ENCODE data around the gene SLC16A4.
"Not testable (repeated sequence)": the region's sequence is repeated elsewhere in the genome, so short reads cannot be mapped to it uniquely, and the experiment has no call there.

SLC16A4 gene

DNA sequence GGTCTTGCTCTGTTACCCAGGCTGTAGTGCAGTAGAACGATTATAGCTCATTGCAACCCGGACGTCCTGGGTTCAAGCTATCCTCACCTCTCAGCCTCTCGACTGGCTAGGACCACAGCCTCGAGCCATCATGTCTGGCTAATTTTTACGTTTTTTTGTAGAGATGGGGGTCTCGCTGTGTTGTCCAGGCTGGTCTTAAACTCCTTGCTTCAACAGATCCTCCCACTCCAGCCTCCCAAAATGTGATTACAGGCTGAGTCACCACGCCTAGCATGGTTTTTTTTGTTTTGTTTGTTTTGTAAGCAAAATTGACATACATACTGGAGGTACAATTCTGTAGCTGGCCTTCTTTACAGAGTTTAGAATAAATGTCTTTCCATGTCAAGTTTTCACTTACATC is 17.7 kb upstream of the SLC16A4 start:
- no peak for DNase-seq (ENCODE audit: low spot score)

DNA sequence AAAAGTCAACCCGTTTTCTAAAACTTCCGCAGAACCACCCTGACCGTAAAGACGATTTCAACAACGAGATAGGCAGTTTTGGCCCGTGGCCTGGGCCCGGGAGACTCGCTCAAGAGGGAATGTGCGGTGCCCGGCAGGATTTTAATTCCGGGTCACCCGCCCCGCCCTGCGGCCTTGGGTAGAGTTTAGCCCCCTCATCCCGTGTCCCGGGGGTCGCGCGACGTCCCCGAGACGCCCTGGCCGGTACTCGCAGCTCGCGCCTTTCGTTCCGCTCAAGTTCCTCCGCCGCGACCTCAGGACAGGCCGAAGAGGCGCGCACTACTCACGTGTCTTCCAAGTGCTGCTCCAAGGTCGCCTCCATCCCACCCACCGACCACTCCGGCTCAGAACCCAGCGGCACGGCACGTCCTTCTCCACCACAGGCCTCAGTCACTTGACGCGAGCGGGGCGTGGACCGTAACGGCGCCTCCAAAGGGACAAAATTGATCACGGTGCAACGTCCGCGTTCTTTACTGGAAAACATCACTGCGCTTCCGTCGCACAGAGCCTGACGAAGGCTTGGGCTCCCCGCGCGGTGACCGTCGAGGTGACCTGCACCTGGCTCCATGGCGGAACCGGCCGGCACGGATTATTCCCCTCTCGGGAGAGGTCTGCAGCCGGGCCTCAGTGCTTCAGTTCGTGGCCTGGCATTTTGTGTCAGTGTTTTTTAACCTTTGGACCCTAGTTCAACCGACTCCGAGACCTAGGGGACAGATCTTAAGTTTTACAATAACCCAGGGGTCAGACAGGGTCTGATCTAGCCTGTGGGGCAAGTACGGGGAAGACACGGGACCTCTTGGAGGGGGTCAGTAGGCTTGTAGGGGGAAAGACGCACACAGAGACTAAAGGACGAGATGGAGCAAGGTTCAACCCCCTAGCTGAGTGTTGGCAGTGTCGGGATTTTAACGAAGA is 16.7 kb upstream of the SLC16A4 start, which contains the start of gene LAMTOR5:
TSS of gene LAMTOR5 (minus strand) at position 435 of the 951 bp plus-strand sequence. CDS start at position 361, 74 bp downstream.
- peak; percentile 93 for DNase-seq (ENCODE audit: low spot score)

DNA sequence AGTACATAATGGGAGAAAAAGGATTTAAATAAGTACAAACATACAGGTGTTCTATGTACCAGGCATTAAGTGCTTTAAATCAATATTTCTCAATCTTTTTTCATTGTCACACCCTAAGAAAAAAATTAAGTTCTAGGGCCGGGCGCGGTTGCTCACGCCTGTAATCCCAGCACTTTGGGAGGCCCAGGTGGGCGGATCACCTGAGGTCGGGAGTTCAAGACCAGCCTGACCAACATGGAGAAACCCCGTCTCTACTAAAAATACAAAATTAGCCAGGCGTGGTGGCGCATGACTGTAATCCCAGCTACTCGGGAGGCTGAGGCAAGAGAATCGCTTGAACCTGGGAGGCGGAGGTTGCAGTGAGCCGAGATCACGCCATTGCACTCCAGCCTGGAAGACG is 15.6 kb upstream of the SLC16A4 start:
- DNase-seq (ENCODE audit: low spot score): not testable (repeated sequence)

DNA sequence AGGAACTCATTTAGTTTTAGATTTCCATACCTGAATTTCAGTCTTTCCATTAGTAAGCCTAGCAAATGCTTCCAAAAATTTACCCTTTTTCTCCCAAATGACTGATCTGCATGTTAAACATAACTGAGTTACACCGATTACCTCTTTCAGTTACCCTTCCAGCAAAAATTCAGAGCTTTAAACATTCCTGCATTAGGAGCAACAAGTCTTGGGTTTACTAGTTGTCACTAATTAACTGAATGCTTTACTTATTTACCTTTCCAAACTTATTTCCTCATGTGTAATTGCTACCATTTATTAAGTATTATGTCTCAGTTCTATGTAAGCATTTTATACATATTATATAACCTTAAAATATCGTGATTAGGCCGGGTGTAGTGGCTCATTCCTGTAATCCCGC is 13.6 kb upstream of the SLC16A4 start:
- DNase-seq (ENCODE audit: low spot score): no peak

DNA sequence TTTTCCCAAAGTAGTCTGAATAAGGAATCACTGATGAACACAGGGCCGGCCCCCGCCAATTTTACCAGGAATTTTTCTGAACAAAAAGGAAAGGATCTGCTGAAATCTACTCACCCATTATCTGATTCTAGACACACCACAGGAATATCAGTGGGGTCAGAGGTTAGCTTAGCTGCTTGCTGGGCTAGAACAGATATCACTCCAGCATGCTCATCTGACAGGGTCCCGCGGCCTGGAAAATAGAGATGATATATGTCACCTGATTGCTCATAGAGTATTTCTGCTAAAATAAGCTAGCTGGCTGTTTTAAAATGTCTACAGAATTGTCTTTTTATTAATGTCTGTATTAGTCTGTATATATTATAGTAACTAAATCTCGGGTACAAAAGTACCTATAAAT is 13.0 kb upstream of the SLC16A4 start:
- DNase-seq (ENCODE audit: low spot score): no peak

DNA sequence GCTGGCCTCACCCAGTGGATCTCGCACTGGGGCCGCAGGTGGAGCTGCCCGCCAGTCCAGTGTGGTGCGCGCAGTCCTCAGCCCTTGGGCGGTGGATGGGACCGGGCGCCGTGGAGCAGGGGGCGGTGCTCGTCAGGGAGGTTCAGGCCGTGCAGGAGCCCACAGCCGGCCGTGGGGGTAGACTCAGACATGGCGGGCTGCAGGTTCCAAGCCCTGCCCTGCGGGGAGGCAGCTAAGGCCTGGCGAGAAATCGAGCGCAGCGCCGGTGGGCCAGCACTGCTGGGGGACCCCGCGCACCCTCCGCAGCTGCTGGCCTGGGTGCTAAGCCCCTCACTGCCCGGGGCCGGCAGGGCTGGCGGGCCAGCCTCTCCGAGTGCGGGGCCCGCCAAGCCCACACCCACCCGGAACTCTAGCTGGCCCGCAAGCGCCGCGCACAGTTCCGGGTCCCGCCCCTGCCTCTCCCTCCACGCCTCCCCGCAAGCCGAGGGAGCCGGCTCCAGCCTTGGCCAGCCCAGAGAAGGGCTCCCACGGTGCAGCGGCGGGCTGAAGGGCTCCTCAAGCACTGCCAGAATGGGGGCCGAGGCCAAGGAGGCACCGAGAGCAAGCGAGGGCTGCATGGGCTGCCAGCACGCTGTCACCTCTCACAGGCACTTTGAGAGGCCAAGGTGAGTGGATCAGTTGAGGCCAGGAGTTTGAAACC is 5.6 kb upstream of the SLC16A4 start:
- not testable (repeated sequence) for DNase-seq (ENCODE audit: low spot score)

DNA sequence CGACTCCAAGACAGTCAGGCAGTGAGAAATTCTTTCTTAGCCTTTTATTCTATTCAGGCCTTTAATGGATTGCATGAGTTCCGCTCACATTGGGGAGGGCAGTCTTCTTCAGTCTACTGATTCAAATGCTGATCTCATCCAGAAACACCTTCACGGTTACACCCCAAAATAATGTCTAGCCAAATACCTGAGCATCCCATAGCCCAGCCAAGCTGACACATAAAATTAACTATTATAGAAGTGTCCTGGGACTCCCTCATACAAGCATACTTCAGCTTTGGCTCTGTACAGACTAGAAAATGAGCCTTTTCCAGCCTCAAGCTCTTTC is 3.6 kb upstream of the SLC16A4 start:
- no peak for DNase-seq (ENCODE audit: low spot score)

DNA sequence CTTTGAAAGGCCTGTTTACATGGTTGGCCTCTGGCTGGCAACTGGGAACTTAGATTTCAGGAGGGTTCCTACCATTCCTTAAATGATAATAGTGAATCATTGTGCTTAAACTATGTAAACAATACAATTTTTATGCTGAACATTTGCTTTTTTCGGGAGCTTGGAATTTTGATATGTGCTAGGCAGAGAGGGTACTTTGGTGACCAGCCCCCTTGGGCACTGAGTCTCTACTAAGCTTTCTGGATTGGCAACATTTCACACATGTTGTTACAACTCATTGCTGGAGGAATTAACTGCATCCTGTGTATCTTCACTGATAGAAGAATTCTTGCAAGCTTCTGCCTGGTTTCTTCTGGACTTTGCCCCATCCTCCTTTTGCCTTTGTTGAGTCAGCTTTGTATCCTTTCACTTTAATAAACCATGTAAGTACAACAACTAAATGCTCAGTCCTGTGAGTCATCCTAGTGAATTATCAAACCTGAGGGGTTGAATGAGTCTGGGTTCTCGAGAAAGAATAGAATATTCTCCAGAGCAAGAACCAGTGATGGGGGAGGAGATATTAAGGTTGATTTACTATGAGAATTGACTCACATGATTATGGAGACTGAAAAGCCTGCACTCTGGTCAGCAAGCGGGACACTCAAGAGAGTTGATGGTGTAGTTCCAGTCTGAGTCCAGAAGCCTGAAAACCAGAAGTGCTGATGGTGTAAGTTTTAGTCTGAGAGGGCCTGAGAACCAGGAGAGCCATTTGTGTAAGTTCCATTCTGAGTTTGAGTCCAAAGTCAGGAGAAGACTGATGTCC is 3.1 kb upstream of the SLC16A4 start:
- DNase-seq (ENCODE audit: low spot score): peak; percentile 81

DNA sequence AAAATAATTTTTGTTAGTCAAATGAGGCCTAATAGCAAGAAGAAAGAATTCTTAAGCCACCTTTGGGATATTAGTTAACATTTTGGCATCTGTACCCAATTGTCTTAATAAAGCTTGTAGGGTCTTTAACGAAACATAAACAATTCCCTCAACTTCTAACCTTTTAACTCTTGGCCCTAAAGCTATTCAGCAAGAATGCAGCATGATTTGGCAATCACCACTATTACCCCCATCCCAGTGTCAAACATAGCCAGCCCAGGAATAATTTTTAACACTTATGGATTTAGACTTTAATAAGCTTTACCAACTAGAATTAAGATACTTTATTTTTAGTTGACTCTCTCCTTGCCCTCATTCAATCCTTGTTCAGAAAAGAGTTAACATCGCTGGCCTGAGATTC is 2.5 kb upstream of the SLC16A4 start:
- no peak for DNase-seq (ENCODE audit: low spot score)

DNA sequence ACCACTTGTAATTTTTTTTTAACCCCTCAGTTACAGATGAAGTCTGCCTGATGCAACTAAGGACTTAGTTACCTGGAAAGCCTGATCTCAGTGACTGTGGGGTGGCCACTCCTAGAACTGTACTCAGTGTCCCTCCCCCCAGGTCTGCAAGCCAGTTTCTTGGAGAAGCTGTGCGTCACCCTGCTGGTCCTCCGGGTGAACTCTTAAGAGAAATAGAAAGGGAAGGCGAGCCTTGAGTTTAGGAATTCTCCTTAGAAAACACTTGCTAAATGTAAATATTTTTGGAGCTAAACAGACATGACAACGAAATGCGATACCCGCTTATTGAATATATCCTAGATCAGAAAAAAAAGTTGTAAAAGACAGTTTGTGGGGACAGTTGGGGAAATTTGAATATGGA is 730 bp downstream of the SLC16A4 start:
- DNase-seq (ENCODE audit: low spot score): no peak

DNA sequence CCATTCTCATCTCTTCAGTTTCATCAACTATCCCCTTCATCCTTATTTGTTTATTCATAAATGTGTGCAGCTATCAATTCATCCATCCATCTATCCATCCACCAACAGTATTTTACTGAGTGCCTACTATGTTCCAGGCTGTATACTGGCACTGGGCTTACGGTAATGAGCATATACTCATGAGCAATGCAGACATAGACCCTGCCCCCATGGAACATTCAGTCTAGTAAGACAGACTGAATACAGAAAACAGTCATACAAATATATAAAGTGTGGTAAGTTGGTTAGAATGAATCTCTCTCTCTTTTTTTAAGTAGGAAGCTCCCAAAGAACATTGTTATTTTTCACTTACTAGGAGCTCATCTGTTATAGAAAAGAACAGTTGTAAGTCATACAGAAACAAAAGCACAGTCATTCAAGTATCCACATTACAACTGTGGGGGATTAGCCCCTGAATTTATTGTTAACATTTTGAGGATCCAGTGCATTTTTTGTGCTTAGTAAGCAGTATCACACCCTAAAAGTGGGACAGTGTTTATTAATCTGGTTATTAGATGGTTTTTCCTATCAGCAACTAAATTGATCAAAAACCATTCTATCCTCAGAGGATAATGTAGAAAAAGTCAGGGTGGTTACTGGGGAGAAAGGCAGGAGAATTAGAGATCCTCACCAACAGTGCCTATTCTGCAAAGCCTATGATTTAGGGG is 3.6 kb downstream of the SLC16A4 start:
- no peak for DNase-seq (ENCODE audit: low spot score)

DNA sequence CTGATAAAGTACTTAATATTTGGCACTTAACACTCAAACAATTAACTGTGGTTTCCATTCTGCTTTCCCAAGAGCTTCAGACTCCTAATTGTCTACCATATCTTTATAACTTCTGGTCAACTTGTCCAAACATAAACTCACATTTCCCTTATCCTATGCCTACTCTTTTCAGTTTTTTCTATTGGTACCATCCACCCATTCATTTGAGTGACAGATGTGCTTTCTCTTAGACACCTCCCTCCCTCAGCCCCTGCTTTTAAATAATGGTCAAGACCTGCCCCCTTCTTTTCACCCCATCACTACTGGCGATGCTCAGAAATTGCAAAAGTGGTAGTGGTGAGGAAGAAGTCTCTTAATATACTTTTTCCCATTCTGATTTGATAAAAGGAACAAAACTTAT is 5.5 kb downstream of the SLC16A4 start:
- no peak for DNase-seq (ENCODE audit: low spot score)

DNA sequence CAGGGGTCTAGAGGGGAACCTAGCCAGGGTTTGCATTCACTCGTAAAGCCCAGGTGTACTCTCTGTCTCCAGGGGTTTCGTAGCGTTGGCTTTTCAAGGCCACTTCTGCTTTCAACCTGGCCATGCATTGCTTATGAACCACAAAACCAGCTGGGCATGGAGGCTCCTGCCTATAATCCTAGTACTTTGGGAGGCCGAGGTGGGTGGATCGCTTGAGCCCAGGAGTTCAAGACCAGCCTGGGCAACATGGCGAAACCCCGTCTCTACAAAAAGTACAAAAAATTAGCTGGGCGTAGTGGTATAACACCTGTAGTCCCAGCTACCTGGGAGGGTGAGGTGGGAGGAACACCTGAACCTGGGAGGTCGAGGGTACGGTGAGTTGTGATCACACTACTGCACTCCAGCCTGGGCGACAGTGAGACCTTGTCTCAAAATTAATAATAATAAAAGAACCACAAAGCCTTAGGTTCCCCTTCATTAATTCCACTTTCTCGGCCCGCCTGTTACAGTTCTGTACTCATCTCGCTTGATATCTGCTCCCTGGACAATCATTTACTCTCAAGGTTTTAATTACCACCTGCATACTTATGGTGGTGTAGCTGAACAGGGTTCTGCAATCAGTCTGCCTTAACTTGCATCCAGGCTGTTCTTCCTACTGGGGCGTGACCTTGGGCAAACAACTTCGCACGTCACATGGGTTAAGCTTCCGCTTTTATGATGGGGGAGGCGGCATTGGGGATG is 6.1 kb downstream of the SLC16A4 start:
- DNase-seq (ENCODE audit: low spot score): no peak

DNA sequence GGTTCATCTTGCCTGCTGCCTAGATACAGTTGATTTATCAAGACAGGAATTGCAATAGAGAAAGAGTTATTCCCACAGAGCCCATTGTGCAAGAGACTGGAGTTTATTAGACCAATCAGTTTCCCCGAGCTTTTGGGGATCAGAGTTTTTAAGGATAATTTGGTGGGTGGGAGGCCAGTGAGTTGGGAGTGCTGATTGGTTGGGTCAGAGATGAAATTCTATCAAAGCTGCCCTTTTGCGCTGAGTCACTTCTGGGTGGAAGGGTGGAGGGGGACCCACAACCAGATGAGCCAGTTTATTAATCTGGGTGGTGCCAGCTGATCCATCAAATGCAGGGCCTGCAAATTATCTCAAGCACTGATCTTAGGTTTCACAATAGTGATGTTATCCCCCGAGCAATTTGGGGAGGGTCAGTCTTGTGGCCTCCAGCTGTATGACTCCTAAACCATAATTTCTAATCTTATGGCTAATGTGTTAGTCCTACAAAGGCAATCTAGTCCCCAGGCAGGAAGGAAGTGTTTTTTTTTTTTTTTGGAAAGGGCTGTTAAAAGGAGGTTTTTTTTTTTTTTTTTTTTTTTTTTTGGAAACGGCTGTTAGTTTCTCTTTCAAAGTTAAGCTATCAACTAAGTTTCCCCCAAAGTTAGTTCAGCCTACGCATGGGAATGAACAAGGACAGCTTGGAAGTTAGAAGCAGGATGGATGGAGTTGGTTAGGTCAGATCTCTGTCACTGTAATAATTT is 7.4 kb downstream of the SLC16A4 start:
- no peak for DNase-seq (ENCODE audit: low spot score)

DNA sequence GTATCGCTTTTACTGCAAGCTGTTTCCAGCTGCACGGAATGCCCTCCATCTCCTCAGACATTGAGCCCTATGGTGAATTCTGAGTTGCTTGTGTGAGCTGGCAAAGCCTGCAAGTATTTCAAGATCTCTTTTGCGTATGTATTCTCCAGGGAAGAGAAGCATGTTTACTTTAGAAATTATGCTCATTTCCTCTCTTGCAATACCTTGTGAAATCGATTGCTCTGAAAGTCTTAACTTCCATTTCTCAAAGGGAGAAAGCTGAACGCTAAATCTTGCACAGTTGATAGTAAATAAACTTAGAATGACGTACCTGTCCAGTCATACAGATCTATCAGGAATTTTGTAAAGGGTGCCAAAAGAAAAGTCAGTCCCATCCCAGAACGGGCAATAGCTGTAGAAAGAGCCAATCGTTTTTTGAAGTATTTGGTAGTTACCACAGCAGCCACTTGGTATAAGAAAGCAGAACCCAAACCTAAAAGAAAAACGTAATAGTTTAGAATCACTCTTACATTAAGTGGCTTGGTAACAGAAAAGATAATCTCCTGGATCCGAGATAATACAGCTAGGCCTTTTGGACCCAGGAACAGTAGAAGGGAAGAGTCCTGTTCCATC is 10.0 kb downstream of the SLC16A4 start:
- DNase-seq (ENCODE audit: low spot score): no peak

DNA sequence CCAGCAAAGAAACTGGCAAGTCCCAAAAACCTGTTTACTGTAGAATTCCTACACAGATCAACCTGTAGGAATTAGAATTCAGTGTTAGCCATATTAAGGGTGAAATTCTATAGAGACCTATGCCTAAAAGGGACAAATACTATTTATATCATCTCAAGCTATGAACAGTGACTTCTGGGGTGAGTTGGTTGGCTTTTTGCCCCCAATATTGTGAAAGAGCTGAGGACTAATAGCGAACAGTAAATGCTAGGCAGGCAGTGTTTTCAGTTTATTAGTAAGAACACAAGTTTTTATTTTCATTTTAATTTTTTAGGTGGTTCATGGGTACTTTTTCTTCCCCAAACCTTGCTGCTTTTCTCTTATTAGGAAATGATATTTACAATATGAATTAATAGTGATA is 15.3 kb downstream of the SLC16A4 start:
- DNase-seq (ENCODE audit: low spot score): no peak

DNA sequence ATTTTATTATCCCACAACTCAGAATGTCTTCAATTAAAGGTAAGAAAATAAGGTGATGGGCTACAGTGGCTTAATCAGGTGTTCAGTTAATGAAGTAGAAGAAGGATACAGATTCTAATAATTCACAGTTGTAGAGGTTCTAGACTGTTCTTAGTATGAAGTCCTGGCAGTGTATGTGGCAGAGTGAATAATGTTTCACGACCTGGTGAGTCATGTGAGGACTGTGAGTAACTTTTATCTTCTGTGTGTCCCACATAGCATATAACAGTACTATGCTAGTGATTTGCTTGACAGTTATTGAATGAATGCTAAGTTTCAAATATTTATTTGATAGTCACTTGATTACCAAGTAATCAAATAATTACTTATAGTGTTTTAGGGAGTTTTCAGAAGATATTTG is 20.0 kb downstream of the SLC16A4 start:
- no peak for DNase-seq (ENCODE audit: low spot score)

DNA sequence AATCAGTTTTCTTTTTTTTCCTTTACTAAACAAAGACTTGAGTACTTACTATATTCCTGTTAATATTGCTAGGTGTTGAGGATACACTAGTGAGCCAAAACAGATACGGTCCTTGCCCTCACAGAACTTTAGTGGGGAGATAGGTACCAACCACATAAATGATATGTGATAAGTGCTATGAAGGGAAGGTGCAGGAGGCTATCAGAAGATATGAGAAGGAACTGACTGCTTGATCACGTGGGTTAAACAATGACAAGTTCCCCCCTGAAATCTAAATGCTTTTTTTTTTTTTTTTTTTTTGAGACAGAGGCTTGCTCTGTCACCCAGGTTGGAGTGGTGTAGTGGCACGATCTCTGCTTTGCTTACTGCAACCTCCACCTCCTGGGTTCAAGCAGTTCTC is 26.6 kb downstream of the SLC16A4 start:
- no peak for DNase-seq (ENCODE audit: low spot score)

DNA sequence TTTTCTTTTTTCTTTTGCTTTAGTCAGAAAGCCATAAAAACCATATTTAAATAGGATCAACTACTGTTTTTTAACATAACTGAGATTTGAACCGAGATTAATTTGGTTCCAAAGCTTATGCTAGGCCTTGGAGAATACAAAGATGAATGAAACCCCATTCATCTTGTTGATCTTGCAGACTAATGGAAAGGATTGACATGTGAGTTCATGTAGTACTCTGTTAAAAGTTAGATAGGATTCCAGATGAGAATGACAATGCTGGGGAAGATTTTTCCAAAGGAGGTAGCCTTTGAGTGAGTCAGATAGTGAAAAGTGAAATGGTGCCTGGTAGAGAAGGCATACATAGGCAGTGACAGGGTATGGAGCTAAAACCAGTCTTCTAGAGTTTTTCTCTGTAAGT is 29.0 kb downstream of the SLC16A4 start:
- DNase-seq (ENCODE audit: low spot score): no peak

DNA sequence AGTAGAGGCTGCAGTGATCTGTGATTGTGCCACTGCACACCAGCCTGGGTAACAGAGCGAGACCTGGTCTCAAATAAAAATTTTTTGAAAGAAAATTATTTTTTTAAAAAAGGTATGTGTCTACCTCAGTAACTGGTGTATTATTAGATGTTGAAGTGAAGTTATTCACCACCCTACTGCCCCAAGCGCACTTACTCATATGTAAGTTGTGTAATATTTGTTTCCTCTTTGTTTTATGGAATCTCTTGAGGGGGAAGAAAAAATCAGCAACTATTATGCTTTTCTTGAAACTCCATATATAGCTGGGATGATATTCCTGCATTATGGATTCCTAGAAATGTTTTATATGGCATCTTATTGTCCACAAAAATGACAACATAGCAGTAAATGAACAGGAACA is 30.4 kb downstream of the SLC16A4 start:
- no peak for DNase-seq (ENCODE audit: low spot score)
